ENCODE data around the gene RASAL2. TPM values are rescaled to one million over a fixed set of nuclear protein-coding genes. Genes with fewer than 3 reads are reported as not detected.

RASAL2 gene
- total RNA-seq, 4 donors from 2014 or later, result 26.0 to 51.4 (median 31.0) TPM

DNA sequence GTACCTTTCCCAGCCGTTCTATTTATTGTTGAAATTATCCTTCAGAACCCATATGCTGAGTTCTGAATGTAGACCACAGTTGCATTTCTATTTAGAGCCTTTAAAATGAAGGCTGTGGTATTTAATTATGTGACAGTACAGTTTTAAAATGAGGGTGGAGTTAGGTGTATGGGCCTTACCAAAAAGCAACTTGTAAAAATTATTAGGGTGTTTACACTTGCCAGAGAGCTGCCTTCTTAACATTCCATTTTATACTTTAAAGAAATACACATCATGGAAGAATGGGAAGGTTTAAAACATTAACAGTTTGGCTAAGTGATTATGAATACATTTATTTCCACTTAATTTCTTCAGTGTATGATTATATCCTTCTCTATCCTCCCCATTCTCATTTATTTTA lies 75.7 kb downstream of the RASAL2 start:
- intact Hi-C loops (cut with DNase I; ENCODE audit: low total_unique reads), result no loop called here
- no peak for DNase-seq (ENCODE audit: low spot score in 2 of 2)
- no peak overlapping the region for H3K4me3 ChIP-seq (ENCODE audit: low read depth, poor library complexity, severe bottlenecking)
- no peak for TF ChIP-seq POLR2A (IDR thresholded peaks at IDR 0.05)
- TF ChIP-seq, protein P1, sequence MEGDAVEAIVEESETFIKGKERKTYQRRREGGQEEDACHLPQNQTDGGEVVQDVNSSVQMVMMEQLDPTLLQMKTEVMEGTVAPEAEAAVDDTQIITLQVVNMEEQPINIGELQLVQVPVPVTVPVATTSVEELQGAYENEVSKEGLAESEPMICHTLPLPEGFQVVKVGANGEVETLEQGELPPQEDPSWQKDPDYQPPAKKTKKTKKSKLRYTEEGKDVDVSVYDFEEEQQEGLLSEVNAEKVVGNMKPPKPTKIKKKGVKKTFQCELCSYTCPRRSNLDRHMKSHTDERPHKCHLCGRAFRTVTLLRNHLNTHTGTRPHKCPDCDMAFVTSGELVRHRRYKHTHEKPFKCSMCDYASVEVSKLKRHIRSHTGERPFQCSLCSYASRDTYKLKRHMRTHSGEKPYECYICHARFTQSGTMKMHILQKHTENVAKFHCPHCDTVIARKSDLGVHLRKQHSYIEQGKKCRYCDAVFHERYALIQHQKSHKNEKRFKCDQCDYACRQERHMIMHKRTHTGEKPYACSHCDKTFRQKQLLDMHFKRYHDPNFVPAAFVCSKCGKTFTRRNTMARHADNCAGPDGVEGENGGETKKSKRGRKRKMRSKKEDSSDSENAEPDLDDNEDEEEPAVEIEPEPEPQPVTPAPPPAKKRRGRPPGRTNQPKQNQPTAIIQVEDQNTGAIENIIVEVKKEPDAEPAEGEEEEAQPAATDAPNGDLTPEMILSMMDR (IDR thresholded peaks at IDR 0.05), result no peak
- WGBS, 2 donors, result 95 to 100% methylated on average over 1 of the region's 1 CpG

DNA sequence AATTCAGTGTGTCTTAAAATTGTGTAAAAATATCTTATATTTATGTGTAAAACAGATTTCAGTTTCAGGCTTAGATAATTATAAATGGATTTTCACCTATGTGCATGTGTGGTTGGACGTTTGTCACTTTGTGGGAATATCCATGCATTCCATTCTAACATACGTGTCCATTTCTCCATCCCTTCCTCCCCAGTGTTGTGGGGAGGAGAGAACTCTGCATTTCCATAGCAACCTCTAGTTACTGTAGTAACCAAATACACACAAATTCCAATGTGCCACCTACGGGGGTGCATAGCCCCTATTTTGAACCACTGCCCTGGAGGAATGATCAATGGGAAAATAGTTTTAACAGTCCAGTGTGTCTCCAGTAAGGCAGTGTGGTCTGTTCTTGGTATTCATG lies 79.0 kb downstream of the RASAL2 start:
- DNase-seq (ENCODE audit: low spot score in 2 of 2), result no peak
- H3K4me3 ChIP-seq (ENCODE audit: low read depth, poor library complexity, severe bottlenecking), result no peak overlapping the region
- no peak for TF ChIP-seq POLR2A (IDR thresholded peaks at IDR 0.05)
- TF ChIP-seq, protein P1 (IDR thresholded peaks at IDR 0.05), result no peak
- WGBS, 2 donors, result 83% methylated on average over 3 of the region's 3 CpGs
- intact Hi-C loops (cut with DNase I; ENCODE audit: low total_unique reads), result no loop called here

GRCh38 chr1:178174539-178174938 lies 80.6 kb downstream of the RASAL2 start:
- no peak overlapping the region for H3K4me3 ChIP-seq (ENCODE audit: low read depth, poor library complexity, severe bottlenecking)
- intact Hi-C loops (cut with DNase I; ENCODE audit: low total_unique reads), result no loop called here
- DNase-seq (ENCODE audit: low spot score in 2 of 2), result no peak
- TF ChIP-seq POLR2A (IDR thresholded peaks at IDR 0.05), result no peak
- TF ChIP-seq, protein P1 (IDR thresholded peaks at IDR 0.05), result no peak
- WGBS, 2 donors, result 58 to 68% methylated on average over 1 of the region's 1 CpG

GRCh38 chr1:178180405-178180804 lies 86.5 kb downstream of the RASAL2 start:
- TF ChIP-seq, protein P1 (IDR thresholded peaks at IDR 0.05), result no peak
- no peak for TF ChIP-seq POLR2A (IDR thresholded peaks at IDR 0.05)
- no peak for DNase-seq (ENCODE audit: low spot score in 2 of 2)
- intact Hi-C loops (cut with DNase I; ENCODE audit: low total_unique reads), result no loop called here
- 90 to 97% methylated on average over 10 of the region's 10 CpGs for WGBS, 2 donors
- no peak overlapping the region for H3K4me3 ChIP-seq (ENCODE audit: low read depth, poor library complexity, severe bottlenecking)

GRCh38 chr1:178183796-178184195 lies 89.9 kb downstream of the RASAL2 start:
- TF ChIP-seq, protein P1 (IDR thresholded peaks at IDR 0.05), result no peak
- no peak for TF ChIP-seq POLR2A (IDR thresholded peaks at IDR 0.05)
- no peak overlapping the region for H3K4me3 ChIP-seq (ENCODE audit: low read depth, poor library complexity, severe bottlenecking)
- DNase-seq (ENCODE audit: low spot score in 2 of 2), result no peak
- intact Hi-C loops (cut with DNase I; ENCODE audit: low total_unique reads), result no loop called here

- intact Hi-C loops (cut with DNase I; ENCODE audit: low total_unique reads), result no loop called here
- TF ChIP-seq POLR2A (IDR thresholded peaks at IDR 0.05), result no peak
- TF ChIP-seq, protein P1 (IDR thresholded peaks at IDR 0.05), result no peak
- WGBS, 2 donors, result 77 to 81% methylated on average over 3 of the region's 3 CpGs
- no peak overlapping the region for H3K4me3 ChIP-seq (ENCODE audit: low read depth, poor library complexity, severe bottlenecking)
- no peak for DNase-seq (ENCODE audit: low spot score in 2 of 2)
Observed at GRCh38 chr1:178188306-178188705, 94.4 kb downstream of the RASAL2 start.
